Mucosa of rectum (tissue), 2 donors: ENCODE data around the gene LINGO3.

ENCODE experiments used
- H3K27ac ChIP-seq, 2 donors: one replicate each; pipeline ENCODE4 v1.7.0; 2013; ENCODE audit warnings: inconsistent platforms in 2 of 2, low read depth in 2 of 2, low read length in 2 of 2
- H3K27me3 ChIP-seq, 2 donors: one replicate each; pipeline ENCODE4 v1.7.0; 2013; ENCODE audit warnings: low read length in 2 of 2; ENCODE audit not compliant: control insufficient read depth in 2 of 2, insufficient read depth in 2 of 2
- H3K36me3 ChIP-seq, 2 donors: one replicate each; pipeline ENCODE4 v1.7.0; 2013; ENCODE audit warnings: low read length in 2 of 2; ENCODE audit not compliant: control insufficient read depth in 2 of 2, insufficient read depth in 2 of 2
- H3K4me1 ChIP-seq, 2 donors: one replicate each; pipeline ENCODE4 v1.7.0; 2013; ENCODE audit warnings: low read length in 2 of 2, mild to moderate bottlenecking in 1 of 2; ENCODE audit not compliant: control insufficient read depth in 2 of 2, insufficient read depth in 2 of 2
- H3K4me3 ChIP-seq, 2 donors: one replicate each; pipeline ENCODE4 v1.7.0; 2013; ENCODE audit warnings: low read length in 2 of 2
- H3K9ac ChIP-seq, 2 donors: one replicate each; pipeline ENCODE4 v1.7.0; 2013; ENCODE audit warnings: low read length in 2 of 2, low read depth in 1 of 2, mild to moderate bottlenecking in 1 of 2
- H3K9me3 ChIP-seq, 2 donors: one replicate each; pipeline ENCODE4 v1.7.0; 2013; ENCODE audit warnings: low read length in 2 of 2; ENCODE audit not compliant: control insufficient read depth in 2 of 2
- donor health status: healthy.
- donor health status: Normal muscosa, but diverticular disease.

LINGO3 gene

GRCh38 chr19:2308114-2308556 is at the start of gene LINGO3:
TSS of gene LINGO3 (minus strand) at chr19:2308154. CDS start at chr19:2291776, 16,378 bp downstream.
- Histone ChIP-seq H3K27ac (no peak within 1 kb of the TSS), H3K4me3 (no peak within 1 kb of the TSS), H3K27me3 (peaks cover 35 to 43% of the 10 kb centered on the region in 2 donors), H3K4me1 (peaks cover 0 to 4% of the 10 kb centered on the region in 2 donors), H3K9ac (no peak within 1 kb of the TSS), H3K36me3 (no peaks in the 10 kb centered on the region), H3K9me3 (no peaks in the 10 kb centered on the region)

- Histone ChIP-seq H3K27ac (no peak overlapping the region), H3K9ac (no peak overlapping the region), H3K4me3 (no peak overlapping the region), H3K9me3 (no peaks in the 10 kb centered on the region), H3K27me3 (peaks cover 6 to 16% of the 10 kb centered on the region in 2 donors), H3K36me3 (peaks cover 3 to 16% of the 10 kb centered on the region in 2 donors), H3K4me1 (no peaks in the 10 kb centered on the region)
Measured at GRCh38 chr19:2356036-2356646, 48.2 kb upstream of the LINGO3 start.

GRCh38 chr19:2355168-2356035 is 47.4 kb upstream of the LINGO3 start:
- H3K9ac ChIP-seq = no peak overlapping the region
- peaks cover 2 to 12% of the 10 kb centered on the region in 2 donors for H3K27me3 ChIP-seq
- H3K27ac ChIP-seq = no peak overlapping the region
- no peaks in the 10 kb centered on the region for H3K9me3 ChIP-seq
- H3K4me1 ChIP-seq = no peaks in the 10 kb centered on the region
- no peak overlapping the region for H3K4me3 ChIP-seq
- peaks cover 9 to 23% of the 10 kb centered on the region in 2 donors for H3K36me3 ChIP-seq

- Histone ChIP-seq H3K4me1 (no peaks in the 10 kb centered on the region), H3K4me3 (no peak overlapping the region), H3K36me3 (peaks cover 16 to 29% of the 10 kb centered on the region in 2 donors), H3K9me3 (no peaks in the 10 kb centered on the region), H3K9ac (no peak overlapping the region), H3K27ac (no peak overlapping the region), H3K27me3 (peaks cover 0 to 7% of the 10 kb centered on the region in 2 donors)
Measured at GRCh38 chr19:2354670-2355069, 46.7 kb upstream of the LINGO3 start.

- H3K9me3 ChIP-seq = no peaks in the 10 kb centered on the region
- peaks cover 0 to 3% of the 10 kb centered on the region in 2 donors for H3K27me3 ChIP-seq
- peaks cover 19 to 29% of the 10 kb centered on the region in 2 donors for H3K36me3 ChIP-seq
- no peak overlapping the region for H3K9ac ChIP-seq
- no peak overlapping the region for H3K4me3 ChIP-seq
- H3K27ac ChIP-seq = no peak overlapping the region
- no peaks in the 10 kb centered on the region for H3K4me1 ChIP-seq
Measured at GRCh38 chr19:2353887-2354592, 46.1 kb upstream of the LINGO3 start.

- peaks cover 25 to 36% of the 10 kb centered on the region in 2 donors for H3K36me3 ChIP-seq
Measured at GRCh38 chr19:2353159-2353886, 45.4 kb upstream of the LINGO3 start.

GRCh38 chr19:2352121-2352520 is 44.2 kb upstream of the LINGO3 start:
- Histone ChIP-seq H3K36me3 (peaks cover 26 to 37% of the 10 kb centered on the region in 2 donors), H3K9ac (no peak overlapping the region), H3K27ac (no peak overlapping the region), H3K27me3 (no peaks in the 10 kb centered on the region), H3K9me3 (no peaks in the 10 kb centered on the region), H3K4me1 (no peaks in the 10 kb centered on the region), H3K4me3 (no peak overlapping the region)

More at GRCh38 chr19:2353159-2353886, 45.4 kb upstream of the LINGO3 start:
- H3K27ac ChIP-seq = no peak overlapping the region
- no peak overlapping the region for H3K4me3 ChIP-seq
- H3K9ac ChIP-seq = no peak overlapping the region
- H3K9me3 ChIP-seq = no peaks in the 10 kb centered on the region
- H3K27me3 ChIP-seq = no peaks in the 10 kb centered on the region
- H3K4me1 ChIP-seq = no peaks in the 10 kb centered on the region

GRCh38 chr19:2351591-2351990 is 43.6 kb upstream of the LINGO3 start:
- no peak overlapping the region for H3K9ac ChIP-seq
- no peaks in the 10 kb centered on the region for H3K27me3 ChIP-seq
- no peaks in the 10 kb centered on the region for H3K9me3 ChIP-seq
- H3K36me3 ChIP-seq = peaks cover 26 to 37% of the 10 kb centered on the region in 2 donors
- H3K27ac ChIP-seq = no peak overlapping the region
- no peak overlapping the region for H3K4me3 ChIP-seq
- H3K4me1 ChIP-seq = no peaks in the 10 kb centered on the region

GRCh38 chr19:2350656-2351055 is 42.7 kb upstream of the LINGO3 start:
- Histone ChIP-seq H3K9me3 (no peaks in the 10 kb centered on the region), H3K36me3 (peaks cover 26 to 37% of the 10 kb centered on the region in 2 donors), H3K4me1 (peaks cover 2 to 6% of the 10 kb centered on the region in 2 donors), H3K27me3 (no peaks in the 10 kb centered on the region), H3K4me3 (no peak overlapping the region), H3K9ac (no peak overlapping the region), H3K27ac (no peak overlapping the region)
